Activated naive CD4-positive, alpha-beta T cell treated with anti-CD3 and anti-CD28 coated beads for 36 hours (primary cell): ENCODE results near the gene SUMF1. TPM values are rescaled to one million over a fixed set of nuclear protein-coding genes. Genes with fewer than 3 reads are reported as not detected.

ENCODE experiments used
- CTCF ChIA-PET: fragments of 350-600 bp; sonication (Branson Sonifier 250); formaldehyde crosslinking; loops from one replicate; lab custom pipeline; 2021; ENCODE audit warnings: antibody characterized with exemption; lab: Charles Lee
- DNase-seq: peaks from one replicate; pipeline ENCODE4 v3.0.0-alpha.2; 2020
- H3K27ac Mint-ChIP-seq: one replicate; pipeline ENCODE4 v1.8.0; 2021; ENCODE audit warnings: mild to moderate bottlenecking, mixed read lengths
- H3K27me3 Mint-ChIP-seq: one replicate; pipeline ENCODE4 v1.8.0; 2021; ENCODE audit warnings: low read depth, mixed read lengths
- H3K36me3 Mint-ChIP-seq: one replicate; pipeline ENCODE4 v1.8.0; 2021; ENCODE audit warnings: low read depth, mixed read lengths
- H3K4me1 Mint-ChIP-seq: one replicate; pipeline ENCODE4 v1.8.0; 2021; ENCODE audit warnings: low read depth, mixed read lengths
- H3K4me3 Mint-ChIP-seq: one replicate; pipeline ENCODE4 v1.8.0; 2021; ENCODE audit warnings: mild to moderate bottlenecking, moderate library complexity, mixed read lengths
- H3K9me3 Mint-ChIP-seq: one replicate; pipeline ENCODE4 v1.8.0; 2021; ENCODE audit warnings: mixed read lengths
- intact Hi-C: fragments of 100-400 bp; cut with micrococcal nuclease; formaldehyde crosslinking; loops from one replicate; pipeline ENCODE4 v1.15.1; 2023
- total RNA-seq, 2 experiments: library from RNA; stranded (reverse); gene quantifications; one replicate each; pipeline ENCODE4 v1.2.3, GENCODE V29; 2021

SUMF1 gene
- total RNA-seq, 2 experiments from 2014 or later, result 3.9 to 5.0 TPM

DNA sequence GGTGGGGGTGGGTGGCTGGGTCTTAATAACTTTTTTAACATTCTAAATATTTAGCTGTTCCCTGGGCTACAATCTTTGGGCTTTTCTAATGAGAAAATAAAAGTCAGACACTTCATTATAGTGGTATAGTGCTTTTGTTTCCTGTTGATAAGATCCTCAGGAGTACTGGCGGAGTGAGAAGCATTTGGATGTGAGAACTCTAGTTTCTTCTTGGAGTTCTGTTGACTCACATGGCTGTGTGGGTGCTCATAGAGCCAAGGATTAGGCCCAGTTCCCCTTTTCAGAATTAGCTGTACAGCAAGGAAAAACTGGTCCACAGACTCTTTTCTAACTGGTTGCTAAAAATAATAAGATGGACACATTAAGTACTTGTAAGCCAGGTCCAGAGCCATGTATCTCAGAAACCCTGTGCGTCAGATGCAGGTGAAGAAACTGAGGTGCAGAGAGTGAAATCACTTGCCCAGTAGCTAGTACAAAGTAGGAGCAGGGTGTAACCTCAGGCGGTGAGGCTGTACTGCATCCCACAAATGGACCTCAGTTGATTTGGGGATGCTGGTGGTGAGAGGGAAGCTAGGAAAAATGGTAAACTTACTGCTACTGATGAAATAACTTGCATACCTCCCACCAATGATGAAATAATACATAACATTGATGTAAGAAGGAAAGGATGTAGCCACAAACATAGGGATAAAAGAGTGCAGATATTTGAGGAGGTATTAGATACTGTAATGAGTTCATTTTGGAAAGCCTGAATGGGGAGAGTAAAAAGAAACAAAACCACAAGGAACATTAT lies 28.4 kb upstream of the SUMF1 start:
- peaks cover 37% of the 10 kb centered on the region for H3K4me1 Mint-ChIP-seq
- DNase-seq, result no peak
- intact Hi-C loops, result loop anchor here (1.0 kb wide), 1 partner anchor 9 kb away; no protein-coding TSS in a partner anchor
- H3K4me3 Mint-ChIP-seq, result peak overlapping the region; percentile 26
- H3K36me3 Mint-ChIP-seq, result peaks cover 6% of the 10 kb centered on the region
- H3K27me3 Mint-ChIP-seq, result peaks cover 4% of the 10 kb centered on the region
- CTCF ChIA-PET, result interaction anchor here (0.5 to 4.2 kb wide), 9 partner anchors 9 to 564 kb away, joined by 3 to 18 read pairs (median 6); no protein-coding TSS in a partner anchor
- no peaks in the 10 kb centered on the region for H3K9me3 Mint-ChIP-seq
- H3K27ac Mint-ChIP-seq, result peak overlapping the region; percentile 50

DNA sequence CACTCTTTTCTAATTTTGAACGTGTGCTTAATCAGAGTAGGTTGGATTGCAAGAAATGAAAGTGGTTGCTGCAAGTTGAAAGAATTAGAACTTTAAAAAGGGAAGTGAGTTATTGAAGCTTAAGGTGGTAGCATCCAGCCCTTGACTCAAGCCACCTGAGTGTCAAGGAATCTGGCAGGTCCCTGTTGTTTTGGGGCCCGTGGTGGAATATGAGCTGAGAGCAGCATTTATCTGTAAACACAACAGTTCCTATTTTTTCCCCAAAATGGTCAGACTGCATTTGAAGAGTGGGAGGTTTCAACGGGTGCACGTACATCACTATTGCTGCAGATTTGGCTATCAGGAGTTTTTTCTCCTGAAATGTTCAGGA lies 27.8 kb upstream of the SUMF1 start:
- CTCF ChIA-PET, result interaction anchor here (0.5 to 4.2 kb wide), 10 partner anchors 10 to 565 kb away, joined by 3 to 18 read pairs (median 8); partner anchors contain the start of gene SUMF1
- Mint-ChIP-seq H3K36me3 (peaks cover 6% of the 10 kb centered on the region), H3K4me3 (peak overlapping the region; percentile 87), H3K27me3 (peaks cover 4% of the 10 kb centered on the region), H3K9me3 (no peaks in the 10 kb centered on the region), H3K4me1 (peaks cover 37% of the 10 kb centered on the region), H3K27ac (peak overlapping the region; percentile 83)
- intact Hi-C loops, result loop anchor here (5.0 kb wide), 3 partner anchors 337 to 1318 kb away; partner anchors contain the start of gene CRBN
- peak; percentile 22 for DNase-seq

DNA sequence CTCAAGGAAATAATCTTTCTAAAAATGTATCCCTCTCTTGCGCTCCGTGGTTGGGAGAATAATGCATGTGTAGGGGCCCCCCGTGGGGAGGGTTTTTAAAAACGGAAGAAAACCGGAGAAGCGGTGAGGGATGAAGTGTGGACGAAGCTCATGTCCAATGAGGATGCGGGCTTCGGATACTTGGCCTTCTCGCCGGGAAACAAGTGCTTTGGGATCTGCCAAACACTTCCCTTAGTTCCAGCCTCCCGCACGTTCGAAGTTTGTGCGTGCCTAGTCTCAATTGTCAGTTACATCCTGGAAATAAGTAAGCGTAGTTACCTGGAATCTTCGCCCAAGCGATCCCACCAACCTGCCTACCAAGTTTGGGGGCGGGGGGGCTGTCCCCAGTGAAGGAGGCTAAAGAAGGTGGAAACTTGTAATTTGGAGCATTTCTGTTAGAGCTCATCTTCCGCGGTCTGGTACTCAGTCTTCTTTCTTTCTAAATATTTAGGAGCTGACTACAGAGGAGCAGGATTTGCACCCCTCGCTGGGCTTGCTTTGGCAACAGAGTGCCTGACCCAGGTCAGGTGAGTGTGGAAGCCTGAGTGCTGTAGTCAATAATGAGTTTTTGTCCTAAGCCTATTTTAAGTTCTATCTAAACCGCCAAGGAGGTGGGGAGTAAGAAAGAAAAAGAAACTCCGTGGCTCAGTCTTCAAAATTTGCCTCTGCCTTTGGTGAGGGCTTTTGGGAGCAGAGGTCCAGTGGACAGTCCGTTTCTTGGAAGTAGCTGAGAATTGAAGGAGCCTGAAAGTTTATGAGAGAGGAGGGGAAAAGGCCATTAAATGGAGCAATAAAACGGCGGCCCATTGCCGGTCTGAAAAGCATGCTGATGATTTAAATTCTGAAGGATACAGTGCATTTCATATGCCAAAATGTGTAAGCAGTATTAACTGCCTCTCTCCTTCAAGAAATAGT lies 27.1 kb upstream of the SUMF1 start:
- H3K9me3 Mint-ChIP-seq, result no peaks in the 10 kb centered on the region
- intact Hi-C loops, result loop anchor here (1.0 to 5.0 kb wide), 19 partner anchors 19 to 1317 kb away; partner anchors contain the start of genes ARL8B, CRBN, EDEM1 and SETMAR
- H3K27ac Mint-ChIP-seq, result peak overlapping the region; percentile 83
- H3K36me3 Mint-ChIP-seq, result peaks cover 4% of the 10 kb centered on the region
- CTCF ChIA-PET, result interaction anchor here (0.5 to 4.2 kb wide), 13 partner anchors 11 to 695 kb away, joined by 3 to 18 read pairs (median 5); partner anchors contain the start of gene SUMF1
- H3K27me3 Mint-ChIP-seq, result peaks cover 4% of the 10 kb centered on the region
- peak; percentile 30 for DNase-seq
- peak overlapping the region; percentile 87 for H3K4me3 Mint-ChIP-seq
- peaks cover 37% of the 10 kb centered on the region for H3K4me1 Mint-ChIP-seq

DNA sequence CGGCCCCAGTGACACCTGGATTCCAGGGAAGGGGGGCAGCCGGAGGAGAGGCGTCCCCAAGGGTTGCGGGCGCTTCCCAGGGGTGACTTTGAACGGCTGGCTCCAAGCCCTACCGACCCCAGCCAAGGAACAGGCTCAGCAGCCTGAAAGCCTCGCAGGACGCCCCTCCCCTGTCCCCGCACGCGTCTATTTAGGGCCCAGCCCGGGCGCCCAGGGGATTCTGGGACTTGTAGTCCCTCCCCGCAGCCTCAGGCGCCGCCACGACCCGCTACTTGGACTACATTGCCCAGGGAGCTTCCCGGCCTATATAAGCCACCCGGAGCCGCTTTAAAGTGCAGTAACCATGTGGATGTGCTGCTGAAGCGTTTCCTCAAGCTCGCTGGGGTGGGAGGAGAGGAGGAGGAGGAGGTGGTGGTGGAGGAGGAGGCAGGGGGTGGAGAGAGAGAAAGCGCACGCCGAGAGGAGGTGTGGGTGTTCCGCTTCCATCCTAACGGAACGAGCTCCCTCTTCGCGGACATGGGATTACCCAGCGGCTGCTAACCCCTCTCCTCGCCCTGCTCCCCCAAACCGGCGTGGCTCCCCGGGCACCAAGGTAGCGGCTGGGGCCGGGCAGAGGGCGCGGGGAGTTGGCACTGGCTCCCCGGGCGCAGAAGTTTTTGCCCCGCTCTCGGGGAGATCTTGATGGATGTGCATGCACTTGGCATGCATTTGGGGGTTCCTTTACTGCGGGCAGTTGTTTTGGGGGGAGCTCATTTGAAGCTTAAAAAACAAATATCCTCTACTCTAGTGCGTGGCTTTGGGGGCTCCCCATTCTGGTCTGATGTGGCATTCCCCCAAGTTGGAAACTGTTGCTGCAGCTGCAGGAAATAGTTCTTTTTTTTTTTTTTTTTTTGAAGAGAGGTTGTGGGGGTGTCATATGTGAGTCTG lies 26.2 kb upstream of the SUMF1 start, which contains the start of gene ITPR1:
TSS of gene ITPR1 (plus strand) at position 335 of the 927 bp plus-strand sequence. CDS start 23,144 bp downstream, outside the sequence.
- Mint-ChIP-seq H3K4me1 (peaks cover 37% of the 10 kb centered on the region), H3K4me3 (peak within 1 kb of the TSS; percentile 87), H3K36me3 (peaks cover 4% of the 10 kb centered on the region), H3K27me3 (peaks cover 4% of the 10 kb centered on the region), H3K27ac (peak within 1 kb of the TSS; percentile 83), H3K9me3 (no peaks in the 10 kb centered on the region)
- intact Hi-C loops, result loop anchor here (1.0 to 5.0 kb wide), 19 partner anchors 18 to 1316 kb away; partner anchors contain the start of genes ARL8B, CRBN, EDEM1 and SETMAR
- CTCF ChIA-PET, result interaction anchor here (0.5 to 4.2 kb wide), 11 partner anchors 12 to 696 kb away, joined by 3 to 18 read pairs (median 5); partner anchors contain the start of gene SUMF1
- peak; percentile 98 for DNase-seq

DNA sequence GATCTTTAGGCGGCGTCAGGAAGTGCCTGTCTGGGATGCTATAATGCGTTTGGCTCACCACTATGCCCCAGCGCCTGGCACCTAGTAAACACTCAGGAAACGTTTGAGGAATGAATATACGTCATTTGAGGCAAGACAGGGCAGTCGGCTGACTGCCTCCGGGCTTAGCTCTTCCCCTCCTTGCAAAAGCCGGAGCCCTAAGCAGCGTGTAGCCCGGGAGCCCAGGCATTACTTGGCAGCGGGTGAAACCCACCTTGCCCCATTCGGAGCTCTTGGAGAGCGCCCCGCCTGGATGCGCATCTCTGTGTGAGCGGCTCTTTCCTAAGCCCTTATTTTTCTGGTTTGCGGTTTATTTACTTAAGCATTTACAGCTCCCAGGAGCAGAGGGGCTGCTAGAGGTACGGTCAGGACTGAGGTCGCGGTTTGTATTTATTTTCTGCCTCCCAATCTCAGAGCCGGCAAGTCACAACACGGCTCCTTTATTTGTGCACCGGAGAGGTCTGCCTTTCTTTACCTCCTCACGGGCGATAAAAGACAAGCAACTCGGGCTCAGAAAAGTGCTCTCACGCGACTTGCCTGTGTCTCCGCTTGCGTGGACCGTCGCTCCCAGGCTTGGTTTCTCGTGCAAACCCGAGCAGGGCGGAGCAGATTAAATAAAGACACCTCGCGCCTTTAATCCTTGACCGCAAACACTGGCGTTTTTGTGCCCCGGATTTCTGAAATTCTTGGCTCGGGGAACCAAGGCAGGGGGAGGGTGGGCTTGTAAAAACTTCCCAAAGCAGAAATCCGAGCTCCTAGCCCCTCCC lies 25.3 kb upstream of the SUMF1 start:
- CTCF ChIA-PET, result interaction anchor here (0.5 to 4.2 kb wide), 11 partner anchors 16 to 532 kb away, joined by 3 to 17 read pairs (median 4); no protein-coding TSS in a partner anchor
- peaks cover 2% of the 10 kb centered on the region for H3K36me3 Mint-ChIP-seq
- peak; percentile 54 for DNase-seq
- no peak overlapping the region for H3K27ac Mint-ChIP-seq
- H3K4me1 Mint-ChIP-seq, result peaks cover 34% of the 10 kb centered on the region
- intact Hi-C loops, result loop anchor here (1.0 to 5.0 kb wide), 19 partner anchors 17 to 1315 kb away; partner anchors contain the start of genes ARL8B, CRBN, EDEM1 and SETMAR
- peaks cover 4% of the 10 kb centered on the region for H3K27me3 Mint-ChIP-seq
- peak overlapping the region; percentile 87 for H3K4me3 Mint-ChIP-seq
- H3K9me3 Mint-ChIP-seq, result no peaks in the 10 kb centered on the region

DNA sequence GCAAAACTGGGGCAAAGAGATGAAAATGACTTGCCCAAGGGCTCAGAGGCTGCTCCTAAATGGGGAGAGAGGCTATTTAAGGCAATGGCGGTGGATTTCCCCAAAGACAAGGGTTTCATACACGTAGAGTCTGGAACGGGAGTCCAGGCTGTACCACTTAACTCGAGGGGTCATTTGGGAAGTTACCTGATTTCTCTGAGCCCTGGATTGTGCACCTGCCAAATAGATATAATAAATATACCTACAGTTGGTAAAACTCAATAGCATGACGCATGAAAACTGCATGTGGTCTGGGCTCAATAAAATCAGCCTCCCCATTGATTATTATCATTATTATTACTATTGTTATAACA lies 24.8 kb upstream of the SUMF1 start:
- no peak overlapping the region for H3K27ac Mint-ChIP-seq
- CTCF ChIA-PET, result interaction anchor here (0.5 to 4.2 kb wide), 5 partner anchors 16 to 141 kb away, joined by 3 to 17 read pairs (median 3); no protein-coding TSS in a partner anchor
- DNase-seq, result no peak
- H3K4me1 Mint-ChIP-seq, result peaks cover 29% of the 10 kb centered on the region
- no peaks in the 10 kb centered on the region for H3K9me3 Mint-ChIP-seq
- peaks cover 4% of the 10 kb centered on the region for H3K27me3 Mint-ChIP-seq
- intact Hi-C loops, result loop anchor here (2.0 to 5.0 kb wide), 5 partner anchors 340 to 1315 kb away; partner anchors contain the start of genes CRBN and EDEM1
- H3K36me3 Mint-ChIP-seq, result peaks cover 2% of the 10 kb centered on the region
- peak overlapping the region; percentile 87 for H3K4me3 Mint-ChIP-seq

DNA sequence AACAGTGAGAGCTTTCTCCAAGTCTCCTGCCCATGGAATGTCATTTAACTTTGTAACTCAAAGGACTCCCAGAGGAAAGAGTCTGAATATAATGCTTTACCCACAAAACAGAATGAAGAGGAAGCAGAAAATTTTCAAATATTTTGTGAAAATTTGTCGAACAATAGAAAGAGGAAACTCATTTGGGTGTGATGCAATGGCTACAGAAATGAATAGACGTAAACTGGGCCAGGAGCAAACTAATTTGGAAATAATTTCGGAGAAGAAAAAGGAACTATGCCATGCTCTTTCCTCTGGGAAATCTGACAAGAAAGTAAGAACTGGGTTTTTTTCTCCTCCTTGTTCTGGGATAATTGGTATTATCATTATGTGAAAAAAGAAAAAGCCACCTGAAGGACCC lies 11.2 kb upstream of the SUMF1 start:
- Mint-ChIP-seq H3K27me3 (peaks cover 10% of the 10 kb centered on the region), H3K9me3 (no peaks in the 10 kb centered on the region), H3K4me3 (no peak overlapping the region), H3K4me1 (peaks cover 9% of the 10 kb centered on the region), H3K27ac (no peak overlapping the region), H3K36me3 (no peaks in the 10 kb centered on the region)
- CTCF ChIA-PET, result no interaction called here
- no peak for DNase-seq
- intact Hi-C loops, result no loop called here

DNA sequence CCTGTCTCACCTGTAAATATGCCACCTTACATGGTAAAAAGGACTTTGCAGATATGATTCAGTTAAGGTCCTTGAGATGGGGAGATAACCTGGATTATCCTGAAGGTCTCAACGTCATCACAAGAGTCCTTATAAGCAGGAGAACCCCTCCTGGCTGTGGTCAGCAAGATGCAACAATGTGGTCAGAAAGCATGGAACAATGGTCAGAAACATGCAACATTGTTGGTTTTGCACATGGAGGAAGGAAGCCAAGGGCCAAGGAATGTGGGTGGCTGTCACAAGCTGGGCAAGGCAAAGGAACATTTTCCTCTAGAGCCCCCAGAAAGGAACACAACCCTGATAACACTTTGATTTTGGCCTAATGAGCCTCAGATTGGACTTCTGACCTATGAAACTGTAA lies 9.4 kb upstream of the SUMF1 start:
- H3K27ac Mint-ChIP-seq, result no peak overlapping the region
- no peaks in the 10 kb centered on the region for H3K36me3 Mint-ChIP-seq
- CTCF ChIA-PET, result interaction anchor here (0.9 kb wide), 1 partner anchor 17 kb away, joined by 3 read pairs; the partner anchor contains the start of gene ITPR1
- H3K4me1 Mint-ChIP-seq, result peaks cover 9% of the 10 kb centered on the region
- DNase-seq, result no peak
- no peak overlapping the region for H3K4me3 Mint-ChIP-seq
- intact Hi-C loops, result no loop called here
- no peaks in the 10 kb centered on the region for H3K9me3 Mint-ChIP-seq
- H3K27me3 Mint-ChIP-seq, result peaks cover 10% of the 10 kb centered on the region

DNA sequence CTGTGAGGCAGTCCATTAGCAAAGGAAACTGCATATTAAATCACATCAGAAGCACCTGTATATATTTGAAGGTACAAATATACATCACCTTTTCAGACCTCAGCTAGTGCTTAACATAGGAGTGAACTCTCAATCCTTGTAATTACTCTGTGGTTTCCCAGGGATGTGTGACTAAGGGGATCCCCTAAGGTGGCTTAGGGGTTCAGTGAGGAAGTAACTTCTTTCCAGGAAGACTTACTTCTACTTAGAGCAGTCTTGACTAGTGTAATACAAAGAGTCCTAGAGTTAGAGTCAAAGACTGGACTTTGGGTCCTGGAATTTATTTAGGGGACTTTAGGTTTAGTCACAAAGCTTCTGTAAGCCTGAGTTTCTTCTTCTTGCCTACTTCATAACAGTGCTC lies 8.7 kb upstream of the SUMF1 start:
- CTCF ChIA-PET, result interaction anchor here (0.9 kb wide), 2 partner anchors 16 to 17 kb away, joined by 3 read pairs; partner anchors contain the start of gene ITPR1
- Mint-ChIP-seq H3K36me3 (no peaks in the 10 kb centered on the region), H3K4me1 (peaks cover 9% of the 10 kb centered on the region), H3K4me3 (no peak overlapping the region), H3K27me3 (peaks cover 10% of the 10 kb centered on the region), H3K27ac (no peak overlapping the region), H3K9me3 (no peaks in the 10 kb centered on the region)
- no peak for DNase-seq
- intact Hi-C loops, result loop anchor here (1.0 kb wide), 1 partner anchor 17 kb away; the partner anchor contains the start of gene ITPR1
